Stimulated activated CD8-positive, alpha-beta memory T cell treated with anti-CD3 and anti-CD28 coated beads, Interleukin-12 subunit alpha, Interleukin-12 subunit beta, amount 100 ng/mL, for 24 hours (primary cell): ENCODE measurements around the gene VPS25.
"Not testable (repeated sequence)": the region's sequence is repeated elsewhere in the genome, so short reads cannot be mapped to it uniquely, and the experiment has no call there.

Experiments used
- DNase-seq: peaks from one replicate; pipeline ENCODE4 v3.0.0-alpha.2; 2020; ENCODE audit errors: extremely low read depth

VPS25 gene

GRCh38 chr17:42768006-42768405, 5.2 kb upstream of the VPS25 start:
- DNase-seq = not testable (repeated sequence)

- not testable (repeated sequence) for DNase-seq
Observed at GRCh38 chr17:42769964-42770363, 3.3 kb upstream of the VPS25 start.

- no peak for DNase-seq
Observed at GRCh38 chr17:42772945-42773289, 332 bp upstream of the VPS25 start.

GRCh38 chr17:42774066-42774745, 957 bp downstream of the VPS25 start:
- DNase-seq = no peak

- no peak for DNase-seq
Observed at GRCh38 chr17:42775534-42776098, 2.4 kb downstream of the VPS25 start.

- no peak for DNase-seq
Observed at GRCh38 chr17:42778570-42778969, 5.3 kb downstream of the VPS25 start.

GRCh38 chr17:42779304-42779935, 6.2 kb downstream of the VPS25 start:
- no peak for DNase-seq

- DNase-seq = no peak
Observed at GRCh38 chr17:42779936-42780850, 6.9 kb downstream of the VPS25 start, which contains the start of gene WNK4. Gene WNK4, plus strand, starts transcription at chr17:42780610. Its CDS starts 89 bp downstream, at chr17:42780699.

GRCh38 chr17:42780851-42781638, 7.8 kb downstream of the VPS25 start:
- no peak for DNase-seq

- DNase-seq = no peak
Observed at GRCh38 chr17:42781639-42782165, 8.5 kb downstream of the VPS25 start.

- no peak for DNase-seq
Observed at GRCh38 chr17:42782166-42783061, 9.2 kb downstream of the VPS25 start.

- no peak for DNase-seq
Observed at GRCh38 chr17:42783062-42783790, 10.0 kb downstream of the VPS25 start.

- no peak for DNase-seq
Observed at GRCh38 chr17:42783791-42784138, 10.5 kb downstream of the VPS25 start.

- no peak for DNase-seq
Observed at GRCh38 chr17:42784409-42784808, 11.2 kb downstream of the VPS25 start.

GRCh38 chr17:42784811-42785592, 11.8 kb downstream of the VPS25 start:
- no peak for DNase-seq

- no peak for DNase-seq
Observed at GRCh38 chr17:42787266-42787665, 14.0 kb downstream of the VPS25 start.

GRCh38 chr17:42791948-42792347, 18.7 kb downstream of the VPS25 start:
- DNase-seq = no peak

- DNase-seq = no peak
Observed at GRCh38 chr17:42792545-42792944, 19.3 kb downstream of the VPS25 start.

GRCh38 chr17:42795061-42795460, 21.8 kb downstream of the VPS25 start:
- no peak for DNase-seq
